Spleen (tissue), 11 donors: ENCODE data around the gene GRIK4. TPM values are rescaled to one million over a fixed set of nuclear protein-coding genes. Genes with fewer than 3 reads are reported as not detected.

ENCODE experiments used
- DNase-seq: peaks from one replicate; pipeline ENCODE4 v3.0.0-alpha.2; 2020
- H3K27ac ChIP-seq, 8 donors: fragments of 200-600 bp; sonication (generic) in 7 of 8; 1 replicate in 4 of 8; 2 replicates in 4 of 8; pipeline versions ENCODE4 v1.5.0 to v1.8.0; 2016 to 2021; ENCODE audit warnings: inconsistent platforms in 4 of 8, mild to moderate bottlenecking in 4 of 8, moderate library complexity in 1 of 8
- H3K27me3 ChIP-seq, 7 donors: fragments of 200-600 bp; sonication (generic) in 6 of 7; replicated peaks in 1 of 7; 1 replicate in 4 of 7; 2 replicates in 3 of 7; pipeline versions ENCODE4 v1.5.0 to v1.8.0; 2016 to 2021; ENCODE audit warnings: inconsistent platforms in 3 of 7, mild to moderate bottlenecking in 1 of 7
- H3K36me3 ChIP-seq, 6 donors: fragments of 200-600 bp; sonication (generic) in 5 of 6; 1 replicate in 4 of 6; 2 replicates in 2 of 6; pipeline versions ENCODE4 v1.5.0 to v1.8.0; 2016 to 2021; ENCODE audit warnings: inconsistent platforms in 2 of 6
- H3K4me1 ChIP-seq, 6 donors: fragments of 200-600 bp; sonication (generic) in 5 of 6; 1 replicate in 3 of 6; 2 replicates in 3 of 6; pipeline versions ENCODE4 v1.5.0 to v1.8.0; 2016 to 2021; ENCODE audit warnings: inconsistent platforms in 3 of 6
- H3K4me3 ChIP-seq, 8 donors: fragments of 200-600 bp; sonication (generic) in 7 of 8; 1 replicate in 4 of 8; 2 replicates in 4 of 8; pipeline versions ENCODE4 v1.5.0 to v1.8.0; 2016 to 2021; ENCODE audit warnings: inconsistent platforms in 4 of 8, mild to moderate bottlenecking in 4 of 8, moderate library complexity in 2 of 8
- H3K9me3 ChIP-seq, 8 donors: fragments of 200-600 bp; sonication (generic) in 7 of 8; 1 replicate in 4 of 8; 2 replicates in 4 of 8; pipeline versions ENCODE4 v1.5.0 to v1.8.0; 2016 to 2021; ENCODE audit warnings: inconsistent platforms in 4 of 8
- CTCF ChIP-seq, 11 experiments: fragments of 200-600 bp in 7 of 11; fragments of 450-650 bp in 4 of 11; sonication (generic) in 4 of 11; IDR thresholded peaks in 8 of 11; conservative IDR thresholded peaks in 3 of 11; 1 replicate in 7 of 11; 2 replicates in 4 of 11; pipeline versions ENCODE4 v1.4.0 to v1.8.0; 2016 to 2021; ENCODE audit warnings: antibody characterized with exemption in 11 of 11, inconsistent platforms in 4 of 11, mild to moderate bottlenecking in 1 of 11
- POLR2A ChIP-seq, 3 donors: fragments of 450-650 bp; IDR thresholded peaks; one replicate each; pipeline ENCODE4 v1.5.1; 2017; ENCODE audit warnings: antibody characterized with exemption in 3 of 3, mild to moderate bottlenecking in 1 of 3
- POLR2AphosphoS5 ChIP-seq, 3 donors: sonication (generic); formaldehyde crosslinking; IDR thresholded peaks; one replicate each; pipeline ENCODE4 v1.5.1; 2017; ENCODE audit warnings: antibody characterized with exemption in 3 of 3
- WGBS, 5 donors: extraction: QIAGEN DNeasy Blood & Tissue Kit in 3 of 5; methylation state at CpG; one replicate each; pipeline versions ENCODE4 v1.1.5 to v1.1.7; 2013 to 2018; 5-methylcytosine and 5-hydroxymethylcytosine counted together
- intact Hi-C: fragments of 100-400 bp; cut with DNase I; formaldehyde crosslinking; loops from one replicate; pipeline ENCODE4 v1.15.0; 2023; ENCODE audit warnings: low total_unique reads
- polyA plus RNA-seq, 3 donors: library from polyadenylated mRNA; stranded (reverse); fragments of 200-250 nt; gene quantifications; one replicate each; pipeline ENCODE4 v1.2.1, GENCODE V29; 2013
- total RNA-seq, 7 donors: library from RNA; depleted of rRNA in 3 of 7; stranded (reverse); fragments of >200 nt in 3 of 7; fragmentation: NEBNext Ultra II Directional in 4 of 7; extraction: Animal tissue kit (Norgen Biotek cat#: 25700) in 4 of 7; gene quantifications; one replicate each; pipeline versions ENCODE4 v1.1.0 to v1.2.1, GENCODE V29; 2016 to 2021
- donor health status: healthy with polysubstance abuse.
- donor health status: DM: no; HTN: no; CAD: no; lungs with moderate emphysema.
- donor health status: DM: no; HTN: no; CAD: no.
- donor health status: Bipolar disorder and iron deficiency.
- donor health status: healthy.
- donor health status: DM: no; HTN: no; CAD: no.
- donor health status: DM: yes; HTN: yes; CAD: no.

GRIK4 gene
- total and polyA plus RNA-seq, 10 donors: 0.04 to 2.4 (median 0.59) TPM

GRCh38 chr11:120932305-120932915, 420.9 kb downstream of the GRIK4 start:
- Histone ChIP-seq H3K9me3 (no peaks in the 10 kb centered on the region), H3K27me3 (peaks cover 0 to 31% (median 0%) of the 10 kb centered on the region in 7 donors), H3K27ac (no peak overlapping the region), H3K36me3 (no peaks in the 10 kb centered on the region), H3K4me1 (no peaks in the 10 kb centered on the region), H3K4me3 (no peak overlapping the region)
- 58 to 85% (median 77%) methylated on average over 4 to 5 of the region's 5 CpGs for WGBS, 5 donors
- no peak for DNase-seq
- TF ChIP-seq POLR2A (IDR thresholded peaks at IDR 0.05): no peak
- TF ChIP-seq CTCF (IDR thresholded peaks at IDR 0.05 in 8 of 11, conservative IDR thresholded peaks at IDR 0.05 in 3 of 11): no peak
- no peak for TF ChIP-seq POLR2AphosphoS5 (IDR thresholded peaks at IDR 0.05)
- intact Hi-C loops: no loop called here

- intact Hi-C loops: no loop called here
- no peak for DNase-seq
- no peak for TF ChIP-seq POLR2AphosphoS5 (IDR thresholded peaks at IDR 0.05)
- TF ChIP-seq CTCF (IDR thresholded peaks at IDR 0.05 in 8 of 11, conservative IDR thresholded peaks at IDR 0.05 in 3 of 11): no peak
- TF ChIP-seq POLR2A (IDR thresholded peaks at IDR 0.05): no peak
- H3K27me3 ChIP-seq: peaks cover 0 to 66% (median 0%) of the 10 kb centered on the region in 7 donors
- H3K4me1 ChIP-seq: no peaks in the 10 kb centered on the region
- H3K4me3 ChIP-seq: no peak overlapping the region
- H3K9me3 ChIP-seq: no peaks in the 10 kb centered on the region
- no peaks in the 10 kb centered on the region for H3K36me3 ChIP-seq
- H3K27ac ChIP-seq: no peak overlapping the region
- 61 to 80% (median 67%) methylated on average over 3 of the region's 3 CpGs for WGBS, 5 donors
Observed at GRCh38 chr11:120936356-120936755, 424.8 kb downstream of the GRIK4 start.

- DNase-seq: no peak
- WGBS, 5 donors: 37 to 57% (median 50%) methylated on average over 5 of the region's 5 CpGs
- no peaks in the 10 kb centered on the region for H3K36me3 ChIP-seq
- TF ChIP-seq CTCF (IDR thresholded peaks at IDR 0.05 in 8 of 11, conservative IDR thresholded peaks at IDR 0.05 in 3 of 11) (no peak), POLR2A (IDR thresholded peaks at IDR 0.05) (no peak), POLR2AphosphoS5 (IDR thresholded peaks at IDR 0.05) (no peak)
- H3K27ac ChIP-seq: no peak overlapping the region
- no peaks in the 10 kb centered on the region for H3K4me1 ChIP-seq
- H3K27me3 ChIP-seq: peaks cover 0 to 66% (median 0%) of the 10 kb centered on the region in 7 donors
- intact Hi-C loops: no loop called here
- H3K9me3 ChIP-seq: no peaks in the 10 kb centered on the region
- H3K4me3 ChIP-seq: no peak overlapping the region
Observed at GRCh38 chr11:120937501-120937900, 426.0 kb downstream of the GRIK4 start.

GRCh38 chr11:120938260-120938659, 426.7 kb downstream of the GRIK4 start:
- H3K9me3 ChIP-seq: no peaks in the 10 kb centered on the region
- peaks cover 0 to 60% (median 0%) of the 10 kb centered on the region in 7 donors for H3K27me3 ChIP-seq
- no peaks in the 10 kb centered on the region for H3K4me1 ChIP-seq
- H3K27ac ChIP-seq: no peak overlapping the region
- intact Hi-C loops: no loop called here
- 54 to 81% (median 58%) methylated on average over 4 of the region's 4 CpGs for WGBS, 5 donors
- H3K4me3 ChIP-seq: no peak overlapping the region
- no peaks in the 10 kb centered on the region for H3K36me3 ChIP-seq
- TF ChIP-seq POLR2AphosphoS5 (IDR thresholded peaks at IDR 0.05): no peak
- no peak for TF ChIP-seq CTCF (IDR thresholded peaks at IDR 0.05 in 8 of 11, conservative IDR thresholded peaks at IDR 0.05 in 3 of 11)
- TF ChIP-seq POLR2A (IDR thresholded peaks at IDR 0.05): no peak
- DNase-seq: no peak
